HG03097 (cell line): ENCODE results near the gene GJB1.
"Not testable (repeated sequence)": the region's sequence is repeated elsewhere in the genome, so short reads cannot be mapped to it uniquely, and the experiment has no call there.

ENCODE experiments used
- ATAC-seq: cut with Tn5 transposase; IDR thresholded peaks from one replicate; pipeline ENCODE4 v1.9.1; 2021; ENCODE audit not compliant: unreplicated experiment, low FRiP score

Gene GJB1

DNA sequence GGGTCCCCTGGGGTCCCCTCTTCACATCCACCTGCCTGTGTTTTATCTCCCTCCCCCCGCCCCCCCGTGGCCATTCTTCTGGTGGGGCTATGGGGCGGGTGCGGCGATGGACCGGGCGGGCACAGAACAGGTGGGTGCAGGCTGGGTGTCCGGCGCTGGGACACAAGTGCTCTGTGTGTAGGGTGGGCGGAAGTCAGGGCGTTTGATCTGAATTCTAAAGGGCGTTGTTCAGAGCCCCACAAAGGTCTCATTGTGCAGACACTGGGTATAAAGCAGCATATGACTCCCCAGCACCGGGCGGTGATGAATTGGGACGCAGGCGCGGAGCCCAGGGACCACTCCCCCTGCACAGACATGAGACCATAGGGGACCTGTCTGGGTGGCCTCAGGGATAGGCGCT lies at the start of gene GJB1:
TSS of gene GJB1 (plus strand) at position 296 of the 400 bp plus-strand sequence. CDS start 484 bp downstream, outside the sequence.
- no peak for ATAC-seq

DNA sequence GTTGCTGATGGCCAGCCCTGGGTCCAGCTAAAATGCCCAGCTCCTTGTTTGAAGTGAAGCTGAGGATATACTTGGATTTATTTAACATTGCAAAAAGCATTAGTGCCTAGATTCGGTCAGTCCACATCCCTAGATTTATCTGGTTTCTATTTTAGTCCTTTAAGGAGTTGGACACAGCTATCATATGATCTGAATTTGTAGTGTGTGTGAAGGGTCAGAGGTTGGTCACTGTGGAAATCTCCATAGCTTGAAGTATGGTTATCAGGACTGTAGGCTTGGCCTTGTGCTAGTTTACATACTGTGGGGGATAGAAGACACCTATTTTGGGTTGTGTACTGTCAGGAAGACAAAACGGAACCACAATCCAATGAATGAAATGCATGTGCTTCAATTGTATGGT lies 49.6 kb upstream of the GJB1 start:
- ATAC-seq, result no peak

DNA sequence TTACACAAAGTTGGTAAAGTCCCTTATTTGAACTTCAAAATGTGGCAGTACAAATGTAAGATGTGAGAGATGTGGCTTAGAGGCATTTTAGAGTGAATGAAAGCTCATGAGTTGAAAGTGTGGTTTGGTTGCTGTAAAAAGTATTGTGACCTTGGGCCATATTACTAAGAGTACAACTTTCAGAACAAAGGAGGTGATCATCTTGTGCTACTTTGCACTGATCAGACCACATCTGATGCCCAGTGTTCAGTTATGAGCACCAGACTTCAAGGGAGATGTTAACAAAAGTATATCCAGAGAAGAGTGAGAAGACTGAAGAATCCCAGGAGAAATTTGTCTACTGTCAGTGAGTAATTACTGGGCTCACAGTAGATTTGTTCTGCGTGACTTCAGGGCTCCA lies 48.2 kb upstream of the GJB1 start:
- ATAC-seq, result no peak

DNA sequence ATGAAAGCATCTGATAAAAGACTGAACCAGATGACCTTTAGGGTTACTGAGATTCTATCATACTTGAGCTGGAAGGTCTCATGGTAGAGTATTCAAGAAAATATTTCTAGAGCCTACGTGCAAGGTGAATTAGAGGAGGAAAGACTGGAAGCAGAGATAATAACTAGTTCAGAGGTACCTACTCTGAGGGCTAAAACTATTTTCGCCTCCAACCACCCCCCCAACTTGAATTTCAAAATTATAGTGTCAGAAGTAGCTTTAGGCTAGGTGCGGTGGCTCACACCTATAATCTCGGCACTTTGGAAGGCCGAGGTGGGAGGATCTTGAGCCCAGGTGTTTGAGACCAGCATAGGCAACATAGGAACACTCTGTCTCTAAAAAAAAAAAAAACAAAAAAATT lies 47.5 kb upstream of the GJB1 start:
- ATAC-seq, result no peak

DNA sequence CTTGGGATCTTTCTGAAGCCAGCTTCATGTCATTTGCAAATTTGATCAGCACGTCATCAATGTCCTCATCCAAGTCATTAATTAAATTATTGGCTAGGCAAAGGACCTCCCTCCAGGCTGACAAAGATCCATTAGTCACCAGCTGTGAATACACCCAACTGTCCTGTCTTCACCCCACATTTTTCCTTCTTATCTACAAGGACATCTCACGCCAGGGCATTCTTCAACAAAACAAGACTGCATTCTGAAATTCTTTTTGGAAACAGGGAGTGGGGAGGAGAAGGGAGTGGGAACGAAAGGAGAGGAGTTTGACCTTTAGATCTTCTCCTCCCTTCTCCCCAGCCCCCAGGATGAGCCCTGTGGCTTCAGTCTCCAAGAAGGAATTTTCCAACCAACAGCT lies 45.7 kb upstream of the GJB1 start:
- ATAC-seq, result no peak

DNA sequence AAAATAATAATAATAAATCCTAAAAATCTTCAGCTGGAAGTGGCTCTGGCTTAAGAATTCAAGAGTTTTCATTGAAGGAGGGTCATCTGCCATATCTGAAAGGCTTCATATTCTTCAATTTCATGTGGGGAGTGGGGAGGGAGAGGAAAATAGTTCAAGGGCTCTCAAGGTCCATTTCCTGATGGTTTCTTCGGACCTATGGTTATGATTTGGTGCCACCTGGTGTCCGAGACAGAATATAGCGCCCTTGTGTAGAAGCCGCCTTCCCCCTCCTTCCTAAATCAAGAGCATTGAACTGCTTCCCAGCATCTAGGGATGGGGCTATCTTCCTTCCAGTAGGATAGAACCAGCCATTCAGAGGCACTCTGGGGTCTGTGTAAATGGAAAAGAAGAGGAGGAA lies 44.1 kb upstream of the GJB1 start:
- ATAC-seq, result no peak

DNA sequence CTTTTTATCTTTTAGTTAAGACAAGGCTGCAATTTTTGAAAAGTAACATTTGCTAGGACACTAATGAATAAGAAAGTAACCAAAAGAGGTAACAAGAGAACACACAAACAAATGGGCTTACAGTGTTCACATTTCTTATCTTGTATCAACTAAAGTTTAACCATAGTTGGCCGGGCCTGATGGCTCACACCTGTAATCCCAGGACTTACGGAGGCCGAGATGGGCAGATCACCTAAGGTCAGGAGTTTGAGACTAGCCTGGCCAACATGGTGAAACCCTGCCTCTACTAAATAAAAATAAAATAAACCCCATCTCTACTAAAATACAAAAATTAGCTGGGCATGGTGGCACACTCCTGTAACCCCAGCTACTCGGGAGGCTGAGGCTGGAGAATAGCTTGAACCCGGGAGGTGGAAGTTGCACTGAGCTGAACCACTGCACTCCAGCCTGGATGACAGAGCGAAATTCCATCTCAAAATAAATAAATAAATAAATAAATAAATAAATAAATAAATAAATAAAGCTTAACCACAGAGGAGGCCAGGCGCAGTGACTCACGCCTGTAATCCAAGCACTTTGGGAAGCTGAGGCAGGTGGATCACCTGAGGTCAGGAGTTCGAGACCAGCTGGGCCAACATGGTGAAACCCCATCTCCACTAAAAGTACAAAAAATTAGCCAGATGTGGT lies 42.3 kb upstream of the GJB1 start:
- ATAC-seq, result not testable (repeated sequence)

DNA sequence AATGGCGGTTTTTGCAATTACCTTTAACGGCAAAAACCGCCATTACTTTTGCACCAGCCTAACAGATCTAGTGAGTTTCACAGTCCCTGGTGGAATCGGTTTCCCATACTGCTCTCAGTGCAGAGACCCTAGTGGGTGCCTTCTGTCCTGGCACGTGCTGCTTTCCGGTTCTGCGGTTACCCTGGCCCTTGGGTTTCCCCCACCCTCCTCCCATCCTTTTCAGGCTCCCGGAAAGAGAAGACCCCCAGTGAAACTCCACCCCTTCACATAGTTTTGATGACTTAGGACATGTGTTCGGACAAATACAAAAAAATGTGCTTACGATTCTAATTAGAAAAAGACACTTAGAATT lies 41.5 kb upstream of the GJB1 start:
- ATAC-seq, result peak; percentile 41

DNA sequence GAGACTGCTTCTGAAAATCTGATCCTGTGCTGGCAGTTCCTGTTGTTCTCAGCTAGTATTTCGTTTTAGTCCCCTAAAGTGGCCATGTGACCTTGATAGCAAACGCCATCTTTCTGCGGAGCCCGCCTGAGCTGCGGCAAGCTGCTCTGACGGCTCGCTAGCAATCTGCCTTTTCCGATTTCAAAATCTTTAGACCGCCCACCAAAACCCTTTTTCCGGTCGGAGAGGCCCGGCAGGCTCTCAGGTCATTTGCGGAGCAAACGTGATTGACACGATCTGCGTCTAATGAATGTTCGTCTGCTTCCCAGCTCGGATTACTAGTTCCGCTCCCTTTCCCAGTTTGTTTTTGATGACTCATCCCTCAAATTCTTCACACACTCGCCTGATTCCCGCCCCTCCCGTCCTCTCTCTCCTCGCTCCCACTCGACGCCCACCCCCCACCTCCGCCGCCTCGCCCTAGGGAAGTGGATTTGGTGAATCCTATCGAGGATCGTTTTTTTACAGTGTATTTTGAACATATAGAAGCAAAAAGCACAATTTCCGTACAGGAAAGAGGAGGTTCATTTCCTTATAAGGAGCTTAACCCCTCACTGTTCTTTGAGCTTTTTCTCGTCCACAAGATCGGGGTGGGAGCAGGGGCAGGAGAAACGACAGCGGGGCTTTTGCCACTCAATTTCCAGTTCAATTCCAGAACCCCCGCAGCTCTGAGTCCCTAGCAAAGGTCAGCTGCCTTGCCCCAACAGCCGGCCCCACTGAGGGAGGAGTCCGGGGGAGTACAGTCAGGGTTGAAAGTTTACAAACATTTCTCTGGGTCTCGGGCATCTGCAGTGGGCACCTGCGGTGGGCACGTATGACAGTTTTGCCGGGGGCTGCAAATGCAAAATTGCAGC lies 40.9 kb upstream of the GJB1 start:
- peak; percentile 78 for ATAC-seq

DNA sequence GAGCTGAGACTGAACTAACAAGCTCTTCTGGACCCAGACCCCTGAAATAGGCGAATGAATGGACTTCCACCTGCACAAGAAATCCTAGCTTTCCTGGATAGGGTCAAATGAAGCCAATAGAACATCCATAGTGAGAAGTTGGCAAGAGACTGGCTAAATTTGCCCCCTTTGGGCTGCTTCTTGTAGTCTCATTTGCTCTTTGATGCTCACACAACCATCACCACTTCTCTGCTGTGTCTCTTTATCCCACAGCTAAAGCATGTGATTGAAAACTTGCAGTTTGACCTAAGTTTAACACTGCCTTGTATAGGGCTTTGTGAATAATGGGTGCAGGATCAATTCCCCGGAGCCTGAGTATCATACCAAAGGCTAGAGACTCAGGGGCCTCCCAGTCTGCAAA lies 40.2 kb upstream of the GJB1 start:
- ATAC-seq, result no peak

DNA sequence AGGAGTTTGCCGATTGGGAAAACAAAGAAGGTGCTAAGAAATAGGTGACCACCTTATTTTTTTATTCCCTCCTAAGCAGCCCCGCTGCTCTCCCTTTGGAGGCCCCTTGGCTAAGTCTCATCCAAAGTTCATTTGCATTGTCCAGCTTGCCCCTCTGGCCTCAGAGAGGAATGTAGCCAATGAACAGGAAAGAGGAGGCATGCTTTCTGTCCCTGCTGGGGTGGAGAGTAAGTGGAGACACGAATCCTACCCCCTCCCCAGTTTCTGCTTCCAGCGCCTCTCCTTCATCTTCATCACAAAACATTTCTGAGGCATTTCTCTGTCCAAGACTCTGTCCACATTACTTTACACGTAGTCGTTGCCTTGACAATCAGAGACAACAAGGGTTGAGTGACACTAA lies 39.7 kb upstream of the GJB1 start:
- ATAC-seq, result no peak

DNA sequence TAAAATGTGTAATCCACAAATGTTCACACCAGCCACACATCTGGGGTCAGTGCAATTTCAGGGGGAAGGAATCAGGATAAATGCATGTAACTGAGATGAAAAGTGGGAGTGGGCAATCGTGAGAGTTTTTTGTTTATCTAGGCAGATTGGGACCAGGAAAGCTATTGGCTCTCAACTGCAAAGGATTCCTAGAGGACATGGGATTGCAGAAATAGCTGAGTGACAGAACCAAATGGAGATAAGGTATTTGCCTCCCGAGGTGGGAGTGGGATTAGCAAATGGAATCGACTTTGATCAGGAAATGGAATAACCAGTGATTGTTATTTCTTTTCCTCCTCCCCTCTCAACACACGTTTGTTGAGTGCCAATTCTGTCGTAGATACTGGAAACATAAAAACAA lies 38.9 kb upstream of the GJB1 start:
- ATAC-seq, result no peak

DNA sequence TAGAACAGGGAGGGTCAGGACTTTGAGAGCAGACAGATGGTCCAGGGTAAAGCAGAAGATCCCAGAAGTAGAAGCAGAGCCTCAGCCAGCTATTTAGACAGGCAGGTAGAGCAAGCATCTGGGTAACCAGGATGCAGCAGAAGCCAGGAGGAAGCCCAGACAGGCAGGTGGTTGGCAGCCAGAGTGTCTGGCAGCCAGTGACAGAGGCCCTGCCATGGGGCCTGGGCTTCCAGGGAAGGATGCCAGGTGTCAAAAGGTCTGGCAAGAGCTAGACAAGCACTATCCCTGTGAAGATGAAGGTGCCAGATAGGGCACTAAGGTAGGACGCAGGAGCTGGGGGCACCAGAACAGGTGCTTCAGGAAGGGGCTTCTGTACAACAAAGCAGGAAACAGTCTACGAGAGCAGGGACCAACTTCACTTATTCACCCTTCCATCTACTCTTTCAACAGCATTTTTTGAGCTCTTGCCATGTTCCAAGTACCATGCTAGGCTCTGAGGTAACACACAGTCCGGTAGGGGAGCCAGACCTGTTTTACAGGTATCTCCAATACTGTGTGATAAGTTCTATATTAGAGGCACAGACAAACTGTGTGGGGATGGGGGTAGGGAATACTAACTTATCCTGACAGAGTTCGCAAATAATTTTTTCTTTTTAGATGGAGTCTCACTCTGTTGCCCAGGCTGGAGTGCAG lies 38.1 kb upstream of the GJB1 start:
- ATAC-seq, result no peak

DNA sequence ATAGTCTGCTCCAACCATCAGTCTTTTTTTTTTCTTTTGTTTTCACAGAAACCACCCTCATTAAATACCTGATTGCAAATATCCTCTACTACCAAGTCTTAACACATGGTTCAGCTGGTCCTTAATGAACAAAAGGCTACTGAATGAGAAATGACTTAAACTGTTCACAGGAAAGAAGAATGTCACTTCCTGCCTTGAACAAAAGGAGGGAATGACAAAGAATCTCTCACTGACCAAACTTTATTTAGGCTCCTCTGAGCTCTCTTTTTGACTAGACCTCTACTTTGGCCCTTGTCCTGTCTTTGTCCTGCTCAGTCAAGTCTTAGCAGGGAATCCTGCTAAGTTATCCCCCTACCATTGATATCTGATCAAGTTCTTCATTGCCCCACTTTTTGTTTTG lies 31.8 kb upstream of the GJB1 start:
- no peak for ATAC-seq

DNA sequence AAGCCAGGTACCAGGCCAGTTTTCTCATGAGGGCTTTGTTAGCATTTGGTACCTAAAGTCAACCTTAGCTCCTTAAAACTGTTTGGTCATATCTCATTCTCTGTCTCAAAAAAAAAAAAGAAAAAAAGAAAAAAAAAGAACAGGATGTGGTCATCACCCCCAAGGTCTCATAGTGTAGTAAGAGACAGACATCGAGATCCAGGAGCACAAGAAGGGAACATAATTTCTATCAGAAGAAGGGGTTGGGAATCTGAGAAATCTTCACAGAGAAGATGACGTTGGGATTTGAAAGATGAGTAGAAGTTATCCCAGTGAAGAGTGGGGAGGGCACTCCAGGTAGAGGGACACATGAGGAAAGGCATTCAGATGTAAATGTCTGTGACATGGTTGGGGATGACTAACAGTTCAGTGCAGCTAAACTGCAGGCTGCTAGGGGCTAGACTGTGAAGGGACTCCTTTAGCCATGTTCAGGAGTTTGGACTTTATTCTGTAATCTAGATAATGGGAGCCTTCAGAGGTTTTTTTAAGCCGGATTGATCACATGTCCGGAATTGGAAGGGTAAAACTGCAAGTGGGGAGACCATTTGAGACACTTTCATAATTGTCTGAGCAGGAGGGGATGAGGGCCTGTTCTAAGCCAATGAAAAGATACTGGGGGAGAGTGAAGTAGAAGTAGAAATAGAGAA lies 26.9 kb upstream of the GJB1 start:
- ATAC-seq, result no peak

DNA sequence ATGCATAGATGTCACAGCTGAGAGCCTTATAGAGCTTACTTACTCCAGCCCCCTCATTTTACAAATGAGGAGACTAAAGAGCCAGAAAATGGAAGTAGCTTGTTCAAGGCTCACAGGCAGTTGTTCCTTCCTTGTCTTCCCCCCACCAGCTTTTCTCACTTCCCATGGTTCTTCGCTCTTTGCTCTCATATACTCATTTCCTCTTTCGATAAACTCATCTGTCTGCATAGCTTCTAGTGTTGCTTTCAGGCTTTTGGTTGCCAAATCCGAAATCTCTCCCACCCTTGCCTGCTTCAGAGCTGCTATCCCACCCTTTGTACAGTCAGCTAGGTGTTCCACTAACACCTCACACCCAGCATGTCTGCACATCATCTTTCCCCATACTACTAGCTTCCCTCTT lies 25.0 kb upstream of the GJB1 start:
- peak; percentile 72 for ATAC-seq

DNA sequence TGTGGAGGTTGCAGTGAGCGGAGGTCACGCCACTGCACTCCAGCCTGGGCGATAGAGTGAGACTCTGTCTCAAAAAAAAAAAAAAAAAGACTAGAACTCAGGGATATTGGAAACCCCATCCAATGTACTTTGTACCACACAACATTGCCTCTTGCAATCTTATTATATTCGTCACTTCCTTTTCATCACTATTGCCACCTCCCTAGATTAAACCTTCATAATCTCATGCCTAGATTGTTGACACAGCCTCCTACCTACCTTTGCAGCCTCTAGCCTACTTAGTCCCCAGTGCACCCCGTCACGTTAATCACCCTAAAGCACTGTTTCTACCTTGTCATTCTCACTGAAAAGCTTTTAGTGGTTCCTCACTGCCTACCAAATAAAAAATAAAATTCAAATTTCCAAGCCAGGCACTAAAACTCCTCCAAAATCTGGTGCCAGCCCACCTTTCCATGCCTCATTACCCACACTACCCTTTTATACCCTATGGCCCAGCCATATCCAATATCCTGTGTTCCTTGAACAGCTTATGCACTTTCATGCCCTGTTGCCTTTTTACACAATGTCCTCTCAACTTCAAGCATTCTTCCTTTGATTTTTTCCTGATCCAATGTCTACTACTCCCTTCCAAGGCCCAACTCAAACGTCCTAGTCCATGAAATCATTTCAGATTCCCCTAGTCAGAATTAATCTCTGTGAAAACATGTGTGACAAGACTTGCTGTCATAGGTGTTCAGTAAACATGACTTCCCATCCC lies 23.6 kb upstream of the GJB1 start:
- no peak for ATAC-seq

DNA sequence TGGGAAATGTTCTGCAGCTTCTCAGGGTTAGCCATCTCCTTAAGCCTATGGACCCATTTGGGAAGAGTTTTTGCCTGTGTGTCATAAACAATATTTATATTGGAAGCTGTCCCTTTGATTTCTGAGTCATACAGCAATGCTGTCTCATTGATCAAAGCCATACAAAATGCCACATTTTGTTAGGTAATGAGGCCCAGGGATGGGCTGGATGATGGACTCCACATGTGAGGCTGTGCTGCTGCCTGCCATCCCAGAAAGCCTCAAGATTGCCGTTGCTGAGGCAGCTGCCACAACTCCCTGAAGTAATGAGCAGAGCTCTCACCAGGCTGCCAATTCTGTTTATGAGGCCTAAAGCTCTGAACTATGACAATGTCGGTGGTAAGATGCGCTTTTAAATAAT lies 12.2 kb upstream of the GJB1 start:
- no peak for ATAC-seq

DNA sequence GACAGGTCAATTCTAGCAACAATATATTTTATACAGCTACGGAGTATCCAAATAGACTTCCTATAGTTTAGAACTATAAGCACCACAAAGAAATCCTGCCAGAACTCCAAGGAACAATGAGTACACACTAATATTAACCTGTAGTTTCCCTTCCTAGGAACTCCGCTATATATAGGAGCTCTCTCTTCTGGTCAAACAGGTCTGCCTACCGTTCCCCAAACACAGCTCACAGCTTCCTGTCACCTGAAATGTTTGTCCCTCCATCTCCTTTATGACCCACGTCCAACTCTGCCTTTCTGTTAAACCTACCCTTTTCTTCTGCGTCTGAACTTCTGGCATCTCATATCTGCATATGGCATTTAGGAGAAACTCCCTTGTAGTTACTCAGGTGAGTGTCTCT lies 10.5 kb upstream of the GJB1 start:
- no peak for ATAC-seq

DNA sequence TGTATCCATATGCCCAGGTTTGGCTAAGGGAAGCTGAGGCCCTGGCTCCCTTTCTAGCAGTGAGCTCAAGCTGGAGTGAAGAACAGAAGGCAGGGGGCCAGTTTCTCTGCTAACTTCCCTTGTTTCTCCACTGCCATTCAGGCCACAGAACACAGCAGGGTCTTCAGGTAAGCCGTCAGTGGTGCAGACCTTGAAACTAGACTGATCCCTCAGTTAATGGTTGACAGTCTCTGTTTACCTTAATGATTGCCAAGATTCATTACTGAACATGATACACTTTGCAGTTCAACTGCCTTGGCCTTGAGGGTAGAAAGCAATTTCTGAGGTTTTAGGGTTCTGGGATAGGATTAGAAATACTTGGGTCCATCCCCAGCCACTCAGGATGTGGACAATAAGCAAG lies 8.9 kb upstream of the GJB1 start:
- no peak for ATAC-seq
